ENCODE results near the gene FDPS. TPM values are rescaled to one million over a fixed set of nuclear protein-coding genes. Genes with fewer than 3 reads are reported as not detected.

FDPS gene
- total RNA-seq, 1 experiment from 2014 or later, result 269 TPM

DNA sequence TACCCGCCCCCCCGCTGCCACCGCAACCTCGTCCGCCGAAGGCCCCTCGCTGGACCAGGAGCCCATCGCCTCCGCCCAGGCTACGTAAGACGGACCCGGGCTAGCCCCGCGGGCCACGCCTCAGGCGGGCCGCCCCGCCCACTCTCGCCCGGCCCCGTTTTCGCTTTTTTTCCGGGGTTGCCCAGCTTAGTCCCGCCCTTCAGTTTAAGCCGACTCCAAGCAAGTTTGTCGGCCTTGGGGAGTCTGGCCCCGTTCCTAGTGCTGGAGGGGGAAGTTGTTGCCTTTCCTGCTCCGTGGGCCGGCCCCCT, 15.0 kb downstream of the FDPS start:
- no peaks in the 10 kb centered on the region for H3K27me3 ChIP-seq (ENCODE audit: insufficient read depth, low read length)
- H3K4me2 ChIP-seq (ENCODE audit: low read length), result peak overlapping the region; percentile 100
- H3K4me3 ChIP-seq (replicated peaks in 1 of 2; ENCODE audit: low read depth in 1 of 2, low read length in 2 of 2), result peak overlapping the region; percentile 83 to 96
- intact Hi-C loops (cut with micrococcal nuclease), result loop anchor here (1.0 to 10.0 kb wide), 4 partner anchors 46 to 269 kb away; partner anchors contain the start of genes HCN3, KRTCAP2 and TRIM46
- ChIA-PET RAD21 (ENCODE audit: low non-redundant PET in 1 of 2, low total read pairs in 2 of 2, uncharacterized antibody in 2 of 2, unreplicated experiment in 2 of 2) (interaction anchor here (0.6 to 1.5 kb wide), 6 partner anchors 51 to 810 kb away, joined by 3 to 9 read pairs (median 4); partner anchors contain the start of genes CLK2 (in 1 of the 2) and SCAMP3 (in 1 of the 2)), POLR2A (interaction anchor here (0.6 to 1.7 kb wide), 5 partner anchors 16 to 681 kb away, joined by 3 to 11 read pairs (median 5); partner anchors contain the start of genes CLK2 and FDPS), CTCF (interaction anchor here (1.0 to 3.9 kb wide), 10 partner anchors 16 to 176 kb away, joined by 3 to 44 read pairs (median 6); partner anchors contain the start of genes FDPS, HCN3, KRTCAP2 and MTX1)
- no peaks in the 10 kb centered on the region for H4K20me1 ChIP-seq (ENCODE audit: insufficient read depth)
- ATAC-seq (peak; percentile 63), DNase-seq (ENCODE audit: low read depth, low spot score) (peak; percentile 80)
- BruUV-seq (replicated peaks), result no TSS peak
- H3K9ac ChIP-seq (ENCODE audit: low read length), result peak overlapping the region; percentile 87
- no peaks in the 10 kb centered on the region for H3K9me2 ChIP-seq (ENCODE audit: insufficient read depth)
- H3K9me3 ChIP-seq (ENCODE audit: control insufficient read depth in 1 of 2, insufficient read depth in 1 of 2, low read depth in 1 of 2, low read length in 2 of 2), result no peaks in the 10 kb centered on the region
- TF ChIP-seq, protein P1, sequence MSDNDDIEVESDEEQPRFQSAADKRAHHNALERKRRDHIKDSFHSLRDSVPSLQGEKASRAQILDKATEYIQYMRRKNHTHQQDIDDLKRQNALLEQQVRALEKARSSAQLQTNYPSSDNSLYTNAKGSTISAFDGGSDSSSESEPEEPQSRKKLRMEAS (IDR thresholded peaks at IDR 0.05), result no peak
- TF ChIP-seq FOSL1 (IDR thresholded peaks at IDR 0.05; ENCODE audit: low read depth), result no peak
- TF ChIP-seq CTCF (IDR thresholded peaks at IDR 0.05 in 2 of 3, conservative IDR thresholded peaks at IDR 0.05 in 1 of 3; ENCODE audit: borderline replicate concordance in 1 of 3, insufficient read depth in 1 of 3, low read depth in 2 of 3, low read length in 2 of 3), result no peak
- peak; percentile 60 for TF ChIP-seq POLR2AphosphoS5 (IDR thresholded peaks at IDR 0.05; ENCODE audit: low read depth, low read length)
- peaks cover 15 to 25% of the 10 kb centered on the region in 2 experiments for H3K4me1 ChIP-seq (ENCODE audit: control insufficient read depth in 1 of 2, insufficient read depth in 2 of 2, low read length in 2 of 2)
- peaks cover 39% of the 10 kb centered on the region; the same call in 1 of the 2 replicates for H3K79me2 ChIP-seq (ENCODE audit: insufficient read depth, low read length)
- peaks cover 25 to 34% of the 10 kb centered on the region in 2 experiments; a peak in 3 of 4 replicates for H3K36me3 ChIP-seq (ENCODE audit: control insufficient read depth in 1 of 2, insufficient read depth in 2 of 2, low read length in 2 of 2)
- no peak overlapping the region for H2AFZ ChIP-seq (ENCODE audit: low read depth, low read length, poor library complexity, severe bottlenecking)
- peak overlapping the region; percentile 96 for H3K27ac ChIP-seq (ENCODE audit: low read depth, low read length)
